Neuronal stem cell (in vitro differentiated cells): ENCODE results near the gene GABRP.

Experiments used
- DNase-seq: peaks from one replicate; pipeline ENCODE4 v3.0.0-alpha.2; 2013; ENCODE audit warnings: low spot score
- H2AFZ ChIP-seq: one replicate; pipeline ENCODE4 v1.6.1; 2013; ENCODE audit warnings: mild to moderate bottlenecking, low read length, inconsistent platforms
- H2AK5ac ChIP-seq: 2 replicates; pipeline ENCODE4 v1.6.1; 2013; ENCODE audit warnings: low read depth, mild to moderate bottlenecking, inconsistent platforms, low read length, moderate library complexity, mixed read lengths
- H2BK120ac ChIP-seq: 2 replicates; pipeline ENCODE4 v1.6.1; 2013; ENCODE audit warnings: low read depth, mild to moderate bottlenecking, inconsistent platforms, low read length, moderate library complexity, mixed read lengths
- H2BK12ac ChIP-seq: one replicate; pipeline ENCODE4 v1.6.1; 2013; ENCODE audit warnings: low read length, inconsistent platforms
- H2BK15ac ChIP-seq: 2 replicates; pipeline ENCODE4 v1.6.1; 2013; ENCODE audit warnings: mild to moderate bottlenecking, low read length, inconsistent platforms, mixed read lengths
- H2BK5ac ChIP-seq: one replicate; pipeline ENCODE4 v1.6.1; 2013; ENCODE audit warnings: inconsistent platforms, mild to moderate bottlenecking, low read length, moderate library complexity
- H3K14ac ChIP-seq: one replicate; pipeline ENCODE4 v1.6.1; 2013; ENCODE audit warnings: low read length, inconsistent platforms
- H3K18ac ChIP-seq: 2 replicates; pipeline ENCODE4 v1.6.1; 2013; ENCODE audit warnings: low read length, inconsistent platforms
- H3K23ac ChIP-seq: 2 replicates; pipeline ENCODE4 v1.6.1; 2013; ENCODE audit warnings: low read depth, mild to moderate bottlenecking, mixed read lengths, low read length, inconsistent platforms; ENCODE audit not compliant: poor library complexity
- H3K27ac ChIP-seq: replicated peaks from 3 replicates; pipeline ENCODE4 v1.5.1; 2013; ENCODE audit warnings: low read length, inconsistent platforms
- H3K27me3 ChIP-seq, 3 experiments: 2 replicates each; pipeline ENCODE4 v1.6.1; 2013; ENCODE audit warnings: low read length in 3 of 3, mild to moderate bottlenecking in 2 of 3, inconsistent platforms in 1 of 3, low read depth in 1 of 3, mixed read lengths in 1 of 3, moderate library complexity in 1 of 3; ENCODE audit not compliant: control insufficient read depth in 3 of 3, insufficient read depth in 3 of 3
- H3K36me3 ChIP-seq, 2 donors: replicated peaks in 1 of 2; 2 replicates each; pipeline ENCODE4 v1.6.1; 2013; ENCODE audit warnings: low read length in 2 of 2; ENCODE audit not compliant: control insufficient read depth in 2 of 2, insufficient read depth in 2 of 2
- H3K4ac ChIP-seq: 2 replicates; pipeline ENCODE4 v1.6.1; 2013; ENCODE audit warnings: inconsistent platforms, mild to moderate bottlenecking, low read length, moderate library complexity
- H3K4me1 ChIP-seq, 2 donors: 1 replicate in 1 of 2; 2 replicates in 1 of 2; pipeline ENCODE4 v1.6.1; 2013; ENCODE audit warnings: low read length in 2 of 2, low read depth in 1 of 2; ENCODE audit not compliant: control insufficient read depth in 2 of 2, insufficient read depth in 1 of 2
- H3K4me2 ChIP-seq: one replicate; pipeline ENCODE4 v1.6.1; 2013; ENCODE audit warnings: mild to moderate bottlenecking, low read length, inconsistent platforms; ENCODE audit not compliant: insufficient read depth, poor library complexity, severe bottlenecking
- H3K4me3 ChIP-seq, 2 donors: 2 replicates each; pipeline ENCODE4 v1.5.1; 2013; ENCODE audit warnings: low read length in 2 of 2, mild to moderate bottlenecking in 2 of 2, inconsistent platforms in 1 of 2, moderate library complexity in 1 of 2
- H3K79me1 ChIP-seq: one replicate; pipeline ENCODE4 v1.6.1; 2013; ENCODE audit warnings: low read depth, mild to moderate bottlenecking, inconsistent platforms, low read length, moderate library complexity
- H3K9ac ChIP-seq: one replicate; pipeline ENCODE4 v1.6.1; 2013; ENCODE audit warnings: mild to moderate bottlenecking, low read depth, low read length, inconsistent platforms; ENCODE audit not compliant: poor library complexity
- H3K9me3 ChIP-seq, 2 donors: replicated peaks in 1 of 2; 2 replicates each; pipeline versions ENCODE3 to v1.6.1; 2013; ENCODE audit warnings: low read length in 2 of 2, mild to moderate bottlenecking in 2 of 2, inconsistent platforms in 1 of 2, low read depth in 1 of 2, mixed read lengths in 1 of 2, moderate library complexity in 1 of 2; ENCODE audit not compliant: control insufficient read depth in 2 of 2, insufficient read depth in 1 of 2
- H4K8ac ChIP-seq: one replicate; pipeline ENCODE4 v1.6.1; 2013; ENCODE audit warnings: low read depth, mild to moderate bottlenecking, inconsistent platforms, low read length, moderate library complexity
- H4K91ac ChIP-seq: one replicate; pipeline ENCODE4 v1.6.1; 2013; ENCODE audit warnings: low read length, low read depth, mild to moderate bottlenecking, inconsistent platforms; ENCODE audit not compliant: poor library complexity
- WGBS, 2 donors: extraction: QIAGEN DNeasy Blood & Tissue Kit; methylation state at CpG; one replicate each; pipeline ENCODE4 v1.1.7; 2013; ENCODE audit warnings: missing lambda C conversion rate in 2 of 2, mixed read lengths in 1 of 2; ENCODE audit not compliant: insufficient read length in 2 of 2, insufficient replicate concordance in 1 of 2; ENCODE audit errors: extremely low coverage in 2 of 2; 5-methylcytosine and 5-hydroxymethylcytosine counted together

The GABRP gene

DNA sequence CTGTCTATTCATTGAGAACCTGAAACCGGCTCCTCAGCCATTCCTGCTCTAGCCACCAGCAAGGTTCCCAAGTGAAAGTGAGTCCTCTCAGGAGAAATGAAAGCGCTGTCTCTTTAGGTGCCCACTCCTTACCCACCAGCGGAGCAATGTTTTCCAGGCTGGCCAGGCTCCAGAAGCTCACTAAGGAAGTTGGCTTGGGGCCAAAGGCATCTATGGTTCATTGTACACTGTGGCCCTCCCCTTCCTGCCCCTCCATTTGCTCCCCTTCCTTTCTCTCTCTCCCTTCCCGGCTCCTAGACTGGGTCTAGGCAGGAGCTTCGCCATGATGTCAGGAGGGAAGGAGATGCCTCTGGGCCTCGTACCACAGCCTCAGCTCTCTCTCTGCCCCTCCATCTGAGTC lies 1.1 kb upstream of the GABRP start:
- Histone ChIP-seq H3K9ac (no peak overlapping the region), H4K91ac (no peak overlapping the region)
- no CpG with 5 or more reads among the region's 6 CpGs for WGBS, 2 donors

DNA sequence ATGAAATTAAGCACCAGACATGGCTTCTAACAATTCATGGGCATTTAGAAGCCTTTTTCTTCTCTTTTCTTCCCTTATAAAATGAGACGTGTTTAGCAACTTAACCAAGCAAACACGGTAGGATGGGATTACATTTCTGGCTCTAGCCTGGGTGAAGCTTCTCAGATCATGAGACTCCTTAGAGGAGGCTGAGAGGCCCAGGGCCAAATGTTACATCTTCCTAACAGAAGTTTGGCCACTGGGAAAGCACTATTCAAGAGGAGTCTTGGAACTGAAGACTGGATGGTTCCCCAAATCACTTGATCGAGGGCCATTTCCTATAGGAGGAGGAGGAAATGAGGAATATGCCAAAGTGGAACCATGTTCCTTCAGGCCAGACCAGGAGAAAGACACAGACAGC lies 1.9 kb downstream of the GABRP start:
- H3K14ac ChIP-seq: no peak overlapping the region
- H4K8ac ChIP-seq: no peak overlapping the region
- no peak overlapping the region for H3K23ac ChIP-seq
- H2BK5ac ChIP-seq: no peak overlapping the region
- no peak overlapping the region for H3K9ac ChIP-seq
- H3K79me1 ChIP-seq: no peaks in the 10 kb centered on the region
- H3K4me1 ChIP-seq: no peaks in the 10 kb centered on the region
- H2AK5ac ChIP-seq: no peak overlapping the region
- no peak overlapping the region for H2BK120ac ChIP-seq
- no peak overlapping the region for H3K4me2 ChIP-seq
- H2AFZ ChIP-seq: no peak overlapping the region
- H3K27me3 ChIP-seq: no peaks in the 10 kb centered on the region
- no peak overlapping the region for H2BK15ac ChIP-seq
- no peaks in the 10 kb centered on the region for H3K36me3 ChIP-seq
- H2BK12ac ChIP-seq: no peak overlapping the region
- H3K4me3 ChIP-seq: no peak overlapping the region
- H3K9me3 ChIP-seq: no peaks in the 10 kb centered on the region
- WGBS, 2 donors: no CpG with 5 or more reads among the region's 3 CpGs
- H3K18ac ChIP-seq: no peak overlapping the region
- no peak overlapping the region for H3K4ac ChIP-seq
- no peak overlapping the region for H3K27ac ChIP-seq
- no peak for DNase-seq
- no peak overlapping the region for H4K91ac ChIP-seq

More for the DNA sequence above, 1.1 kb upstream of the GABRP start:
- Histone ChIP-seq H2AFZ (no peak overlapping the region), H3K23ac (no peak overlapping the region), H3K79me1 (no peaks in the 10 kb centered on the region), H3K4ac (no peak overlapping the region), H3K9me3 (no peaks in the 10 kb centered on the region), H3K27me3 (no peaks in the 10 kb centered on the region), H3K36me3 (no peaks in the 10 kb centered on the region), H3K27ac (no peak overlapping the region), H3K18ac (no peak overlapping the region), H3K4me2 (no peak overlapping the region), H2AK5ac (no peak overlapping the region), H2BK120ac (no peak overlapping the region), H3K4me3 (no peak overlapping the region), H2BK15ac (peak overlapping the region; percentile 8), H3K14ac (no peak overlapping the region), H3K4me1 (no peaks in the 10 kb centered on the region), H2BK12ac (no peak overlapping the region), H4K8ac (no peak overlapping the region), H2BK5ac (no peak overlapping the region)
- DNase-seq: no peak

DNA sequence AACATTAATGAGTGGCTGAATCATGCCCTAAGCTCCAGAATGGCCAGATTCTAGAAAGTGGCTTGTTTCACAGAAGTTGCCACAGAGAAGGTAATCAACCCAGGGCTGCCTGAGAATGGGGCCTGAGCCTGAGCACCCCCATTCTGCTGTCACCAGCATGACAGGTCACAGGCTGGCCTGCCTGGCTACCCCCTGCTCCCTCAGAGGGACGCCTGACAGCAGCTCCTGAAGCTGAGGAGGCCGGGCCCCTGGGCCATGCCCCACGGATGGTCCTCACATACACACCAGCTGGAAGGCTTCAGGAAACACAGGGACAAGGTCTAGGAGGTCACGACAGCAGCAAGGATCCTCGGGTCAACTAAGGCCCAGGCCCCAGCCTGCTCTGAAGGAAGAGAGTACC lies 3.7 kb downstream of the GABRP start:
- no peak overlapping the region for H3K23ac ChIP-seq
- no peak overlapping the region for H4K91ac ChIP-seq
- H3K18ac ChIP-seq: no peak overlapping the region
- no peak overlapping the region for H2AK5ac ChIP-seq
- no peak overlapping the region for H3K4ac ChIP-seq
- H2BK120ac ChIP-seq: no peak overlapping the region
- no peak overlapping the region for H2AFZ ChIP-seq
- no peak overlapping the region for H3K27ac ChIP-seq
- no peak overlapping the region for H3K14ac ChIP-seq
- no peaks in the 10 kb centered on the region for H3K79me1 ChIP-seq
- no peak overlapping the region for H2BK15ac ChIP-seq
- no peak overlapping the region for H3K9ac ChIP-seq
- H3K4me3 ChIP-seq: no peak overlapping the region
- no peaks in the 10 kb centered on the region for H3K27me3 ChIP-seq
- H3K36me3 ChIP-seq: no peaks in the 10 kb centered on the region
- H3K9me3 ChIP-seq: no peaks in the 10 kb centered on the region
- no CpG with 5 or more reads among the region's 5 CpGs for WGBS, 2 donors
- DNase-seq: no peak
- H4K8ac ChIP-seq: no peak overlapping the region
- no peaks in the 10 kb centered on the region for H3K4me1 ChIP-seq
- no peak overlapping the region for H2BK12ac ChIP-seq
- no peak overlapping the region for H3K4me2 ChIP-seq
- no peak overlapping the region for H2BK5ac ChIP-seq

DNA sequence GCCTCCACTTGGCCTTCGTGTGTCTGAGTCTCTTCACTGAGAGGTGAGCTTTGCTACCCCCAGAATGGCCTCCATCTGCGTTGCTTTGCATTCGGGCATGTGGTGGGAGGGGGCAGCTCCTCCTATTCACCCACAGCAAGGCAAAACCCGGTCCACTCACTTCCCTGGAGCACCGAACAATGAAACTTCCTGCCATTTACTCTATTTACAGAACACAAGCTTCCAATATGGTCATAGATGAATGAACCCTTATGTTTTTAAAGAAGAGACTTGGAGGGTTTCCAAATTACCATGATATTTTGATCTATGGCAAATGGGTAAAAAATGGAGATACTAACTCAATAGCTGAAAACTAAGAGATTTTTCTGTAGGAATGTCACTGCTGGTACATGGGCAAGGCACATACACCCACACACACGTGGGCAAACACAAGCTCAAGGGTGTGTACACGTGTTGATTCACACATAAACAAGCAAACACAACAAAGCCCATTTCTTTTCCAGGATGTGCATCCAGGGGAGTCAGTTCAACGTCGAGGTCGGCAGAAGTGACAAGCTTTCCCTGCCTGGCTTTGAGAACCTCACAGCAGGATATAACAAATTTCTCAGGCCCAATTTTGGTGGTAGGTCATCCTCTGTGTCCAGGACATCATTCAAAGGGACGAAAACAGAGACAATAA lies 5.2 kb downstream of the GABRP start:
- H3K27ac ChIP-seq: no peak overlapping the region
- H3K4ac ChIP-seq: no peak overlapping the region
- H3K9ac ChIP-seq: no peak overlapping the region
- H3K4me3 ChIP-seq: no peak overlapping the region
- no peak overlapping the region for H2BK15ac ChIP-seq
- H3K18ac ChIP-seq: no peak overlapping the region
- H3K36me3 ChIP-seq: no peaks in the 10 kb centered on the region
- DNase-seq: no peak
- H3K27me3 ChIP-seq: no peaks in the 10 kb centered on the region
- no peaks in the 10 kb centered on the region for H3K79me1 ChIP-seq
- no peak overlapping the region for H3K14ac ChIP-seq
- H2BK120ac ChIP-seq: no peak overlapping the region
- no peak overlapping the region for H2AK5ac ChIP-seq
- H3K4me2 ChIP-seq: no peak overlapping the region
- H3K9me3 ChIP-seq: no peaks in the 10 kb centered on the region
- H4K8ac ChIP-seq: no peak overlapping the region
- WGBS, 2 donors: no CpG with 5 or more reads among the region's 11 CpGs
- H3K23ac ChIP-seq: no peak overlapping the region
- no peaks in the 10 kb centered on the region for H3K4me1 ChIP-seq
- no peak overlapping the region for H2BK12ac ChIP-seq
- H4K91ac ChIP-seq: no peak overlapping the region
- H2BK5ac ChIP-seq: no peak overlapping the region
- no peak overlapping the region for H2AFZ ChIP-seq
